NCI-H1417 (cell line): ENCODE results near the gene TMCO6.
"Not testable (repeated sequence)": the region's sequence is repeated elsewhere in the genome, so short reads cannot be mapped to it uniquely, and the experiment has no call there.

Source experiments
- DNase-seq, 3 experiments: peaks; one replicate each; lab custom pipeline; 2025; lab: John Stamatoyannopoulos, UW

Gene TMCO6

DNA sequence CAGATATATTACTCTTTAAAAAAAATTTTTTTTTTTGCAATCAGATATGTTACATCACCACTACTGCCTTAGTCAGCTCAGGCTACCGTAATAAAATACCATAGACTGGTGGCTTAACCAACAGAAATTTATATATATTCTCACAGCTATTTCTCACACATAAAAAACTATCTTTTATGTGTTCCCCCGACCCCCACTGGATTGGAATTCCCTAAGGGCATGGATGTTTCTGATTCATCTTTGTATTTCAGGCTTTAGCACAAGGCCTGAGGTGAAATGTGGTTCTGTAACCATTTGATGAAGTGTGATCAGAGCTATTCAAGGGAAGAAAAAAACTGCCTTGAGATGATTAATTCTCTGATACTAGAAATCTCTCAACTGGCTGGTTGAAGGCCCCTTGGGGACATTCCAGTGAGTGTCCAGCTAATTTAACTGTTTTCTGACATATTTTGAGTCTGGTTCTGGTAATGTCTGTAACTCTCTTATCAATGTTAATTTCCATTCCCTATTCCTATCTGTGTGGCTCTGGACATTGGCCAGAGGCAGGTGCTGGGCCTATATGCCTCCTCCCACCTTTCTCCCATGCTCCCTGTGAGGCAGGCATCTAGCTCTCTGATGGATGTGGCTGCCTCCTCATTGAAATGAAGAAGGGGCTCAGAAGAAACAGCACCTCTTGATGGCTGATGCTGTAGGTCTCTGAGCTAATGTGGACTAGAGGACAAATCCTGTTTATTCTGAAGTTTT lies 8.8 kb upstream of the TMCO6 start:
- DNase-seq, result no peak

DNA sequence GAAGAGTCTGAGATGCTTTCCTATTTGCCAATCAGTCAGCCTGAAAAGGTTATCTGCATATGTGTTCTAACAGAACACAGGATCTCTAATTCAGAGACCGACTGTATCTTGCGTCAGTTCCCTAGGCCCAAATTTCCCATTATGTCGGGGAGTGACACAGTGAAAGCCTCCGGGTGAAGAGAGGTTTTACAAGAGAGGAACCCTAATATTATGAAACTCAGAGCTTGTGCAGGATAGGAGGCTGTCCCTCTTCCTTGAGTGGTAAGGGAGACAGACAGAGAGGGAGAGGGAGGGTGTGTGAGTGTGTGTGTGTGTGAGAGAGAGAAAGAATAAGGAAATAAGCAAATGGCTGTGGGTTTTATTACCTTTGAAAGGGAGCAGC lies 8.2 kb upstream of the TMCO6 start:
- no peak for DNase-seq

DNA sequence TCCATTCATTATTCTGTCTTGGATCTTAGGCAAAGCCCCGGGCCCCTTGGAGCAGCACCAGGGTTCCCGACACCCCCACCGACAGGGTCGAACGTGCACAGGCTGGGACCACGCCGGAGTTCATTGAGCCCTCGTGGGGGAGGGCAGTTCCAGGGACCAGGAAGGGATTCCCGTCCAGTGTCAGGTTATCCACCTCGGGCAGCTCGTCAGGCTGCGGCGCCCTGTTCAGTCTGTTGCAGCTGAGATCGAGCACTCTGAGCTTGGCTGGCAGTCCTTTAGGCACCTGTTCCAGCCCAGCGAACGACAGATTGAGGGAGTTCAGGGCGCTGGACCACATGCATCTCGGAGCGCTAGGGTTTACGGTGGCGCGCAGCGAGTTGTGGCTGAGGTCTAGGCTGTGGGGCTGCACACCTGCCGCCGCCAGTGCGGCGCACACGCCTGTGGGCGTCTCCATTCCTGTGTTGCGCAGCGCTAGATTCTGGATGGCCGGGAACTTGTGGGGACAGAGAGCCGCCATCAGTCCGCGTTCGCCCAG lies 7.4 kb upstream of the TMCO6 start:
- DNase-seq, result peak in 2 of 3 experiments; percentile 31 to 77

DNA sequence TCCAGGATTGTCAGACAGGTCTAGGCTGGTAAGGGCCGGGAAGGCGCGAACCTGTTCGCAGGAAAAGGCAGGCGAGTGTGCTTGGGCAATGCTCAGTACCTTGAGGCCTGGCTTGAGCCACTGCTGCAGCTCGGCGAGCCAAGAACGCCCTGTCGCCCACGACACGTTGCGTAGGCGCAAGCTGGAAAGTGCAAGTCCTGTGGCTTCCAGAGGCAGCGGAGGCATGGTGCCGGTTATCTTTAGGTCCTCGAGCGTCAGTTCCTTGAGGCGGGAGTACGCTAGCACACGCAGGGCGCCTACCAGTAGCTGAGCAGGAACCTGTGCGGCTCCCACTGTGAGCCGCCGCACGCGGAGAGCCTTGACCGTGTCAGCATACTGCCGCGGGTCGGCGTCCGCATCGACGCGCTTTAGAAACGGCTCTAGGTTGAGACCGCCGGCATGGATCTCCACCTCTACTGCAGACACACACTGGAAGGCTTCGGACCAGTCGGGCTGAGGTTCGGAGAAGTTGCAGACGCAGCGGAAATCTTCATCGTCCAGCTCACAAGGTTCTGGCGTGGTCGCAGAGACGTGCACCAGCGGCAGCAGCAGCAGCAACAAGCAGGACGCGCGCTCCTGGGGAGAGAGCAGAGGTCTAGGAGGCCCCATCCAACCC lies 6.8 kb upstream of the TMCO6 start:
- peak in 2 of 3 experiments; percentile 77 to 80 for DNase-seq

GRCh38 chr5:140633021-140633471 lies 6.2 kb upstream of the TMCO6 start, which contains the start of gene CD14:
Gene CD14, minus strand, starts transcription at chr5:140633175. Its CDS starts 104 bp downstream, at chr5:140633071.
- peak in 2 of 3 experiments; percentile 45 to 61 for DNase-seq

- DNase-seq, result no peak
Observed at GRCh38 chr5:140633501-140633900, 5.8 kb upstream of the TMCO6 start.

DNA sequence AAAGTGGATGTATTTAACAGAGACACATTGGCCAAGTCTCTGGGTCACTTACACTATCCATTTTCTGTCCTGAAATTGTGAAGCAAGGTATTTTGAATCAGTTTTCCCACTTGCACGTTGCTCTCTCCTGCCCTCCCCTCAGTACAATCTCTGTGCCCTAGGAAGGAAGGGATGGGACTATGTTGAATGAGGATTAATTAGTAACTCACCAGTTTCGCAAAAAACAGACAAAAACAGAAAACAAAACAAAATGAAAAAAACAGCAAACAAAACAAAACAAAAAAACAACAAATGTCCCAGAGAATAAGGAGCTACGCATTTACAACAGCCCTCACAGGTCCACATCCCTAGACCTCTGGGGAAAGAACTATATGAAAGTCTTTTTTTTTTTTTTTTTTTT lies 5.1 kb upstream of the TMCO6 start:
- no peak for DNase-seq

GRCh38 chr5:140635291-140636257 lies 3.7 kb upstream of the TMCO6 start:
- DNase-seq, result no peak

- no peak for DNase-seq
Observed at GRCh38 chr5:140637371-140638100, 1.7 kb upstream of the TMCO6 start.

GRCh38 chr5:140638898-140639147 lies 428 bp upstream of the TMCO6 start:
- DNase-seq, result not testable (repeated sequence)

DNA sequence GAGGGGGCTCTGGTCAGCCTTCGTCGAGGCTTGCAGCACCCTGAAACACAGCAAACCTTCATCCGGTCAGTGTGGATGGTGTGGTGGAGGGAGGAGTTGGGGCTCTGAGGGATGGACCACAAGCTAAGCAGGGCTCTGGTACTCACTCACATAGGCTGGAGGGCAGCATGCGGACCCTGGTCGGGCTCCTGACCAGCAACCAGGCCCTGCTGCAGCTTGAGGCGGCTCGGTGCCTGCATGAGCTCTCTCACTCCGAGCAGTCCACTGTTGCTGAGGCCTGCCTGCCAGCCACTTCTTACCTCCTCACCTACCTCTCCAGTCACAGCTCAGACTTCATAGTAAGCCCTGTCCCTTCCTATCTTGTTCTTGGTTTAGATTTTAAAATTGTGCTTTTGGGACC lies 2.5 kb downstream of the TMCO6 start:
- DNase-seq, result no peak

DNA sequence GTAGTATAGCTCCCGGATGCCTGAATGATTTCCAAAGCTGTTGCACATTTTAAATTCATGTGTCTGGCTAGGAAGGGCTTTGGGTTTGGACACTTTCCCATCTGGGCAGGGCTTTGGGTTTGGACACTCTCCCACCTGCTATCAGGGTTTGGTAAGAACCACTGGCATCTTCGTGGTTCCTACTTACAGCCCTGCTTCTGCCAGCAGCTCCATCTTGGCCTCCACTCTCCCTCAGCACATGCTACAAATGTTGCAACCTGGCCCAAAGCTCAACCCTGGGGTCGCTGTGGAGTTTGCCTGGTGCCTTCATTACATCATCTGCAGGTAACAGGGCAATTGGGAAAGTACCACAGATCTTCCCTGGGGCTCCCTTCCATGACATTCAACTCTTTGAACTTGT lies 3.5 kb downstream of the TMCO6 start:
- DNase-seq, result no peak

DNA sequence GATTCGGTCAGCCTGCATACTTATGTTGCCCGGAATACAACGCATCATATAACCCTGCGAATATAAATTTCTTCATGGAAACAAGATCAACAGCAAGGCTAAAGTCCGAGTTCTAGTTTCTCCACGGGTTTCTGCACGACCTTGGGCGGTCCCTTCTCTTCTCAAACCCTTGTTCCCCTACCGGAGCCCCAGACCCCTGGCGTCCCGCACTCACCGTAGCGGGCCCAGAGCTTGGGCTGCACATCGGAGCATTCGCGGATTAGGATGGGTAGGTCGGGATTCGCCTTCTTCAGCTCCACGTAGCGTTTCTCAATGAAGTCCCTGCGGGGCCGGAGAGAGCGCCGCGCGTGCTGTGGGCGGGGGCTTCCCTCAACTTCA lies 7.8 kb downstream of the TMCO6 start:
- peak in 1 of 3 experiments; percentile 17 for DNase-seq

GRCh38 chr5:140658870-140659269 lies 19.6 kb downstream of the TMCO6 start:
- no peak for DNase-seq

DNA sequence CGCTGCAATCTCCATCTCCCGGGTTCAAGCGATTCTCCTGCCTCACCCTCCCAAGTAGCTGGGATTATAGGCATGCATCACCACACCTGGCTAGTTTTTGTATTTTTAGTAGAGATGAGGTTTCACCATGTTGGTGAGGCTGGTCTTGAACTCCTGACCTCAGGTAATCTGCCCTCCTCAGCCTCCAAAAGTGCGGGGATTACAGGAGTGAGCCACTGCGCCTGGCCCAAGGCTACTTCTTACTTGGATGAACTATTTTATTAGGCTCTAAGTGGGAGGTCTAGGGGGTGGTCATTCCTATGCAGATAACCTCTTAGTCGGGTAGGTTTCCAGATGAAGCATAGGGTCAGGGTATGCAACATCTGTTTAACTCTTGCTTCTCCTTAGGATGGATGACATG lies 21.1 kb downstream of the TMCO6 start:
- not testable (repeated sequence) for DNase-seq

- no peak for DNase-seq
Observed at GRCh38 chr5:140664030-140664358, 24.7 kb downstream of the TMCO6 start.

DNA sequence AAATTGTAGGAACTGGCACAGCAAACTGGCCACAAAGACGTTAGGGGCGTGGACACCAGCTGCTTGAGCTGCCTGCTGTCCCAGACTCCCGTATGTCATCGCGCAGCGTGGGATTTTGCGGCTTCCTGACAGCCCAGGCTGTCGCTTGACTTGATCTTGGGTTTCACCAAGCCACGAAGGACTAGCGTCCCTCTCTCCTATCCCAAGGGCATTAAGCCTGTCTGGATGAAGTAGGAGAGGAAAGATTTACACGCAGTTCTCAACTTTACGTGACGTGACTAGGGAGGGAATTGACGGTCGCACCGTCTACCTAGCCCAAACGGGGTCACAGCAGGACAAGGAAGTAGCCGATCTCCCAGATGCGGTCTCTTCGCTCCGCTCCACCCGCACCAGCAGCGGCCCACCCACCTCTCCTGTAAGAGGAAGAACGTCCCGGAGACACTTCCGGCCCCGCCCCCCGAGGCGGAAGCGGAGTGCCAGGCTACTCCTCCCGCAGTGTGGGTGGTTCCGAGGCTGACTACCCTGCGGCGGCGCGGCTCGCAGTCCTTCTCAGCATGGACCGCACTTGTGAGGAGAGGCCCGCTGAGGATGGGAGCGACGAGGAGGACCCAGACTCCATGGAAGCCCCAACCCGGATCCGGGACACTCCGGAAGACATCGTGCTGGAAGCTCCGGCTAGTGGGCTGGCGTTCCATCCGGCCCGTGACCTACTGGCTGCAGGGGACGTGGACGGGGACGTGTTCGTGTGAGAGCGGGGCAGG lies 25.3 kb downstream of the TMCO6 start, which contains the start of gene WDR55:
TSS of gene WDR55 (plus strand) at position 546 of the 761 bp plus-strand sequence. CDS start at position 555, 9 bp downstream.
- DNase-seq, result peak; percentile 85 to 90 (median 90)

- DNase-seq, result not testable (repeated sequence)
Observed at GRCh38 chr5:140671035-140671434, 31.8 kb downstream of the TMCO6 start.

DNA sequence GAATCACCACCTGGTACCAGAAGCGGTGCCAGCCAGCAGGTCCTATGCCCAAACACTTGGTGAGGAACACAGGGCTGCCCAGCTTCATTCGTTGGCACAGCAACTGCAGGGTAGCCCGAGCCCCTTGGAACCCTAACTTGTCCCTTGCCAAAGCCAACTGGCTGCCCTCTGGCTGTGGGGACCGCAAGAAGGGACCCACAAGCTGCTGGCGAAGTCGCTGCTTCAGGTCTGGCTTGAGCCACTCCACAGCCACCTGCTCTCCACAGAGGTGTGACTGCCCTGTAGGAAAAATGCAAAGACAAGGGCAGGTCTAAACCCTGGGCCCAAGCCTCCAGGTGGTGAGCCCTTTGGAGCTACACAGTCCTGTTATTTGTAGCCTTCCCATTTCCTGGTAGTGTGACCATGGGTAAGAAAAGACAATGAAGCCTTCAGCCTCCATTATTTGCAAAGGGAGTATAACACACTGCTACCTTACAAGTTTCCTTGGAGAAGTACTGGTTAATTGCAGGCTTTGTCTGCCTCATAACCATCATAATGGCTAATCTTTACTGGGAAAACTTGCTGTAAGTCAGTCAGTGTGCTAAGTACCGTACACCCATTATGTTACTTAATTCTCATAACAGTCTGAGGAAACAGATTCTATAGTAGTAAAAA lies 32.3 kb downstream of the TMCO6 start:
- DNase-seq, result no peak

- DNase-seq, result peak in 1 of 3 experiments; percentile 0
Observed at GRCh38 chr5:140672455-140673186, 33.4 kb downstream of the TMCO6 start.
